ENCODE data around the gene STXBP6.

Gene STXBP6

GRCh38 chr14:25049568-25050268, at the start of gene STXBP6:
STXBP6 (minus strand) TSS chr14:25050147; CDS start chr14:24974818, 75,329 bp downstream.
- Mint-ChIP-seq H3K36me3 (ENCODE audit: low read depth) (no peaks in the 10 kb centered on the region), H3K27me3 (ENCODE audit: low read depth) (peaks cover 59% of the 10 kb centered on the region), H3K9me3 (no peaks in the 10 kb centered on the region), H3K4me1 (ENCODE audit: low read depth) (no peaks in the 10 kb centered on the region), H3K27ac (no peak within 1 kb of the TSS), H3K4me3 (no peak within 1 kb of the TSS)

GRCh38 chr14:25097120-25097519, 47.2 kb upstream of the STXBP6 start:
- Mint-ChIP-seq H3K4me1 (ENCODE audit: low read depth) (no peaks in the 10 kb centered on the region), H3K27me3 (ENCODE audit: low read depth) (no peaks in the 10 kb centered on the region), H3K36me3 (ENCODE audit: low read depth) (no peaks in the 10 kb centered on the region), H3K27ac (no peak overlapping the region), H3K9me3 (no peaks in the 10 kb centered on the region), H3K4me3 (no peak overlapping the region)

- Mint-ChIP-seq H3K9me3 (no peaks in the 10 kb centered on the region), H3K36me3 (ENCODE audit: low read depth) (no peaks in the 10 kb centered on the region), H3K27ac (no peak overlapping the region), H3K4me1 (ENCODE audit: low read depth) (no peaks in the 10 kb centered on the region), H3K27me3 (ENCODE audit: low read depth) (no peaks in the 10 kb centered on the region), H3K4me3 (no peak overlapping the region)
These were observed 45.9 kb upstream of the STXBP6 start for GRCh38 chr14:25095736-25096437.

GRCh38 chr14:25094171-25094907, 44.4 kb upstream of the STXBP6 start:
- Mint-ChIP-seq H3K27me3 (ENCODE audit: low read depth) (no peaks in the 10 kb centered on the region), H3K27ac (no peak overlapping the region), H3K4me1 (ENCODE audit: low read depth) (no peaks in the 10 kb centered on the region), H3K9me3 (no peaks in the 10 kb centered on the region), H3K4me3 (no peak overlapping the region), H3K36me3 (ENCODE audit: low read depth) (no peaks in the 10 kb centered on the region)

GRCh38 chr14:25092258-25092740, 42.4 kb upstream of the STXBP6 start:
- H3K27me3 Mint-ChIP-seq (ENCODE audit: low read depth): peaks cover 3% of the 10 kb centered on the region
- H3K27ac Mint-ChIP-seq: no peak overlapping the region
- H3K4me3 Mint-ChIP-seq: no peak overlapping the region
- H3K36me3 Mint-ChIP-seq (ENCODE audit: low read depth): no peaks in the 10 kb centered on the region
- no peaks in the 10 kb centered on the region for H3K4me1 Mint-ChIP-seq (ENCODE audit: low read depth)
- H3K9me3 Mint-ChIP-seq: no peaks in the 10 kb centered on the region

- H3K4me3 Mint-ChIP-seq: no peak overlapping the region
- no peaks in the 10 kb centered on the region for H3K4me1 Mint-ChIP-seq (ENCODE audit: low read depth)
- H3K27me3 Mint-ChIP-seq (ENCODE audit: low read depth): peaks cover 7% of the 10 kb centered on the region
- H3K9me3 Mint-ChIP-seq: no peaks in the 10 kb centered on the region
- no peaks in the 10 kb centered on the region for H3K36me3 Mint-ChIP-seq (ENCODE audit: low read depth)
- no peak overlapping the region for H3K27ac Mint-ChIP-seq
These were observed 40.9 kb upstream of the STXBP6 start for GRCh38 chr14:25090716-25091454.

GRCh38 chr14:25090256-25090655, 40.3 kb upstream of the STXBP6 start:
- peaks cover 7% of the 10 kb centered on the region for H3K27me3 Mint-ChIP-seq (ENCODE audit: low read depth)
- no peaks in the 10 kb centered on the region for H3K4me1 Mint-ChIP-seq (ENCODE audit: low read depth)
- no peaks in the 10 kb centered on the region for H3K9me3 Mint-ChIP-seq
- H3K4me3 Mint-ChIP-seq: no peak overlapping the region
- H3K27ac Mint-ChIP-seq: no peak overlapping the region
- no peaks in the 10 kb centered on the region for H3K36me3 Mint-ChIP-seq (ENCODE audit: low read depth)

- Mint-ChIP-seq H3K36me3 (ENCODE audit: low read depth) (no peaks in the 10 kb centered on the region), H3K27ac (no peak overlapping the region), H3K4me3 (no peak overlapping the region), H3K27me3 (ENCODE audit: low read depth) (peaks cover 7% of the 10 kb centered on the region), H3K9me3 (no peaks in the 10 kb centered on the region), H3K4me1 (ENCODE audit: low read depth) (no peaks in the 10 kb centered on the region)
These were observed 39.5 kb upstream of the STXBP6 start for GRCh38 chr14:25089496-25089895.

GRCh38 chr14:25086821-25087396, 37.0 kb upstream of the STXBP6 start:
- H3K9me3 Mint-ChIP-seq: no peaks in the 10 kb centered on the region
- peaks cover 7% of the 10 kb centered on the region for H3K27me3 Mint-ChIP-seq (ENCODE audit: low read depth)
- no peaks in the 10 kb centered on the region for H3K4me1 Mint-ChIP-seq (ENCODE audit: low read depth)
- H3K27ac Mint-ChIP-seq: no peak overlapping the region
- no peak overlapping the region for H3K4me3 Mint-ChIP-seq
- no peaks in the 10 kb centered on the region for H3K36me3 Mint-ChIP-seq (ENCODE audit: low read depth)

GRCh38 chr14:25086081-25086480, 36.1 kb upstream of the STXBP6 start:
- H3K27me3 Mint-ChIP-seq (ENCODE audit: low read depth): peaks cover 7% of the 10 kb centered on the region
- H3K27ac Mint-ChIP-seq: no peak overlapping the region
- H3K9me3 Mint-ChIP-seq: no peaks in the 10 kb centered on the region
- H3K36me3 Mint-ChIP-seq (ENCODE audit: low read depth): no peaks in the 10 kb centered on the region
- no peak overlapping the region for H3K4me3 Mint-ChIP-seq
- H3K4me1 Mint-ChIP-seq (ENCODE audit: low read depth): no peaks in the 10 kb centered on the region

GRCh38 chr14:25080682-25081081, 30.7 kb upstream of the STXBP6 start:
- H3K4me3 Mint-ChIP-seq: no peak overlapping the region
- no peaks in the 10 kb centered on the region for H3K9me3 Mint-ChIP-seq
- H3K27ac Mint-ChIP-seq: no peak overlapping the region

GRCh38 chr14:25079311-25079710, 29.4 kb upstream of the STXBP6 start:
- no peaks in the 10 kb centered on the region for H3K4me1 Mint-ChIP-seq (ENCODE audit: low read depth)
- no peaks in the 10 kb centered on the region for H3K36me3 Mint-ChIP-seq (ENCODE audit: low read depth)
- H3K27ac Mint-ChIP-seq: no peak overlapping the region
- no peaks in the 10 kb centered on the region for H3K27me3 Mint-ChIP-seq (ENCODE audit: low read depth)
- no peaks in the 10 kb centered on the region for H3K9me3 Mint-ChIP-seq
- no peak overlapping the region for H3K4me3 Mint-ChIP-seq

More at GRCh38 chr14:25080682-25081081, 30.7 kb upstream of the STXBP6 start:
- Mint-ChIP-seq H3K27me3 (ENCODE audit: low read depth) (no peaks in the 10 kb centered on the region), H3K36me3 (ENCODE audit: low read depth) (no peaks in the 10 kb centered on the region), H3K4me1 (ENCODE audit: low read depth) (no peaks in the 10 kb centered on the region)

GRCh38 chr14:25074099-25074685, 24.2 kb upstream of the STXBP6 start:
- no peaks in the 10 kb centered on the region for H3K9me3 Mint-ChIP-seq
- no peaks in the 10 kb centered on the region for H3K36me3 Mint-ChIP-seq (ENCODE audit: low read depth)
- H3K27me3 Mint-ChIP-seq (ENCODE audit: low read depth): no peaks in the 10 kb centered on the region
- H3K27ac Mint-ChIP-seq: no peak overlapping the region
- H3K4me1 Mint-ChIP-seq (ENCODE audit: low read depth): no peaks in the 10 kb centered on the region
- no peak overlapping the region for H3K4me3 Mint-ChIP-seq

GRCh38 chr14:25069879-25070278, 19.9 kb upstream of the STXBP6 start:
- Mint-ChIP-seq H3K9me3 (no peaks in the 10 kb centered on the region), H3K4me3 (no peak overlapping the region), H3K36me3 (ENCODE audit: low read depth) (no peaks in the 10 kb centered on the region), H3K4me1 (ENCODE audit: low read depth) (no peaks in the 10 kb centered on the region), H3K27ac (no peak overlapping the region), H3K27me3 (ENCODE audit: low read depth) (no peaks in the 10 kb centered on the region)

Data from T-helper 1 cell treated with Interleukin-12 subunit alpha and Interleukin-12 subunit beta and Interleukin-4 antibody, amounts not matched to agents 30 μg/mL and 1 μg/mL, for 36 hours (primary cell).